ENCODE measurements around the gene STIP1.

The STIP1 gene

GRCh38 chr11:64204080-64204440 is 18.1 kb downstream of the STIP1 start:
- Histone ChIP-seq H3K9me3 (ENCODE audit: insufficient read depth, low read depth, low read length) (no peaks in the 10 kb centered on the region), H3K36me3 (ENCODE audit: insufficient read depth, low read length) (peaks cover 84% of the 10 kb centered on the region), H3K4me3 (ENCODE audit: low read length) (no peak overlapping the region), H3K9ac (ENCODE audit: low read depth, low read length) (no peak overlapping the region), H3K27ac (ENCODE audit: low read depth, low read length) (no peak overlapping the region), H3K27me3 (ENCODE audit: insufficient read depth, low read length) (no peaks in the 10 kb centered on the region), H3K4me1 (ENCODE audit: insufficient read depth, low read length) (no peaks in the 10 kb centered on the region)
- whole genome bisulfite sequencing = 96% methylated on average over 14 of the region's 16 CpGs

GRCh38 chr11:64204464-64204989 is 18.6 kb downstream of the STIP1 start:
- Histone ChIP-seq H3K4me1 (ENCODE audit: insufficient read depth, low read length) (no peaks in the 10 kb centered on the region), H3K27ac (ENCODE audit: low read depth, low read length) (no peak overlapping the region), H3K9ac (ENCODE audit: low read depth, low read length) (no peak overlapping the region), H3K27me3 (ENCODE audit: insufficient read depth, low read length) (no peaks in the 10 kb centered on the region), H3K36me3 (ENCODE audit: insufficient read depth, low read length) (peaks cover 81% of the 10 kb centered on the region), H3K9me3 (ENCODE audit: insufficient read depth, low read depth, low read length) (no peaks in the 10 kb centered on the region), H3K4me3 (ENCODE audit: low read length) (no peak overlapping the region)
- 87% methylated on average over 7 of the region's 7 CpGs for WGBS

GRCh38 chr11:64206457-64207255 is 20.7 kb downstream of the STIP1 start, which contains the start of gene FERMT3:
FERMT3 (plus strand) TSS chr11:64206721; CDS start chr11:64207365, 644 bp downstream.
- Histone ChIP-seq H3K9ac (ENCODE audit: low read depth, low read length) (no peak within 1 kb of the TSS; the same call in 1 of the 2 replicates), H3K9me3 (ENCODE audit: insufficient read depth, low read depth, low read length) (no peaks in the 10 kb centered on the region), H3K27me3 (ENCODE audit: insufficient read depth, low read length) (no peaks in the 10 kb centered on the region), H3K4me1 (ENCODE audit: insufficient read depth, low read length) (no peaks in the 10 kb centered on the region), H3K27ac (ENCODE audit: low read depth, low read length) (peak within 1 kb of the TSS; percentile 33; the same call in 1 of the 2 replicates), H3K36me3 (ENCODE audit: insufficient read depth, low read length) (peaks cover 64% of the 10 kb centered on the region), H3K4me3 (ENCODE audit: low read length) (no peak within 1 kb of the TSS)
- WGBS = 93% methylated on average over 27 of the region's 27 CpGs

- WGBS = 85% methylated on average over 30 of the region's 30 CpGs
- no peaks in the 10 kb centered on the region for H3K4me1 ChIP-seq (ENCODE audit: insufficient read depth, low read length)
- H3K9me3 ChIP-seq (ENCODE audit: insufficient read depth, low read depth, low read length) = no peaks in the 10 kb centered on the region
- H3K4me3 ChIP-seq (ENCODE audit: low read length) = no peak overlapping the region
- H3K36me3 ChIP-seq (ENCODE audit: insufficient read depth, low read length) = peaks cover 57% of the 10 kb centered on the region
- peak overlapping the region; percentile 33; the same call in 1 of the 2 replicates for H3K27ac ChIP-seq (ENCODE audit: low read depth, low read length)
- H3K27me3 ChIP-seq (ENCODE audit: insufficient read depth, low read length) = no peaks in the 10 kb centered on the region
- no peak overlapping the region for H3K9ac ChIP-seq (ENCODE audit: low read depth, low read length)
Measured at GRCh38 chr11:64207256-64208085, 21.5 kb downstream of the STIP1 start.

- Histone ChIP-seq H3K4me3 (ENCODE audit: low read length) (no peak overlapping the region), H3K9me3 (ENCODE audit: insufficient read depth, low read depth, low read length) (no peaks in the 10 kb centered on the region), H3K27me3 (ENCODE audit: insufficient read depth, low read length) (no peaks in the 10 kb centered on the region), H3K9ac (ENCODE audit: low read depth, low read length) (no peak overlapping the region), H3K36me3 (ENCODE audit: insufficient read depth, low read length) (peaks cover 49% of the 10 kb centered on the region), H3K4me1 (ENCODE audit: insufficient read depth, low read length) (no peaks in the 10 kb centered on the region), H3K27ac (ENCODE audit: low read depth, low read length) (no peak overlapping the region)
- WGBS = 94% methylated on average over 23 of the region's 23 CpGs
Measured at GRCh38 chr11:64208086-64208795, 22.3 kb downstream of the STIP1 start.

GRCh38 chr11:64208796-64209562 is 23.0 kb downstream of the STIP1 start:
- no peaks in the 10 kb centered on the region for H3K4me1 ChIP-seq (ENCODE audit: insufficient read depth, low read length)
- H3K36me3 ChIP-seq (ENCODE audit: insufficient read depth, low read length) = peaks cover 42% of the 10 kb centered on the region
- no peak overlapping the region; the same call in 1 of the 2 replicates for H3K27ac ChIP-seq (ENCODE audit: low read depth, low read length)
- no peak overlapping the region for H3K4me3 ChIP-seq (ENCODE audit: low read length)
- no peak overlapping the region for H3K9ac ChIP-seq (ENCODE audit: low read depth, low read length)
- H3K9me3 ChIP-seq (ENCODE audit: insufficient read depth, low read depth, low read length) = no peaks in the 10 kb centered on the region
- H3K27me3 ChIP-seq (ENCODE audit: insufficient read depth, low read length) = no peaks in the 10 kb centered on the region
- 90% methylated on average over 18 of the region's 18 CpGs for WGBS

- no peak overlapping the region for H3K27ac ChIP-seq (ENCODE audit: low read depth, low read length)
- 87% methylated on average over 8 of the region's 8 CpGs for WGBS
- peaks cover 36% of the 10 kb centered on the region for H3K36me3 ChIP-seq (ENCODE audit: insufficient read depth, low read length)
- H3K4me1 ChIP-seq (ENCODE audit: insufficient read depth, low read length) = no peaks in the 10 kb centered on the region
- no peak overlapping the region for H3K4me3 ChIP-seq (ENCODE audit: low read length)
- no peak overlapping the region for H3K9ac ChIP-seq (ENCODE audit: low read depth, low read length)
- no peaks in the 10 kb centered on the region for H3K27me3 ChIP-seq (ENCODE audit: insufficient read depth, low read length)
- no peaks in the 10 kb centered on the region for H3K9me3 ChIP-seq (ENCODE audit: insufficient read depth, low read depth, low read length)
Measured at GRCh38 chr11:64209563-64209843, 23.5 kb downstream of the STIP1 start.

- 95% methylated on average over 24 of the region's 24 CpGs for WGBS
- Histone ChIP-seq H3K27me3 (ENCODE audit: insufficient read depth, low read length) (no peaks in the 10 kb centered on the region), H3K4me3 (ENCODE audit: low read length) (no peak overlapping the region), H3K9ac (ENCODE audit: low read depth, low read length) (no peak overlapping the region), H3K4me1 (ENCODE audit: insufficient read depth, low read length) (no peaks in the 10 kb centered on the region), H3K9me3 (ENCODE audit: insufficient read depth, low read depth, low read length) (no peaks in the 10 kb centered on the region), H3K27ac (ENCODE audit: low read depth, low read length) (no peak overlapping the region), H3K36me3 (ENCODE audit: insufficient read depth, low read length) (peaks cover 29% of the 10 kb centered on the region)
Measured at GRCh38 chr11:64210301-64211020, 24.5 kb downstream of the STIP1 start.

- Histone ChIP-seq H3K4me1 (ENCODE audit: insufficient read depth, low read length) (no peaks in the 10 kb centered on the region), H3K9ac (ENCODE audit: low read depth, low read length) (no peak overlapping the region), H3K27me3 (ENCODE audit: insufficient read depth, low read length) (no peaks in the 10 kb centered on the region), H3K9me3 (ENCODE audit: insufficient read depth, low read depth, low read length) (no peaks in the 10 kb centered on the region), H3K27ac (ENCODE audit: low read depth, low read length) (no peak overlapping the region), H3K36me3 (ENCODE audit: insufficient read depth, low read length) (peaks cover 20% of the 10 kb centered on the region), H3K4me3 (ENCODE audit: low read length) (no peak overlapping the region)
- 93% methylated on average over 30 of the region's 30 CpGs for WGBS
Measured at GRCh38 chr11:64211181-64211872, 25.4 kb downstream of the STIP1 start.

Data from HUES64 (cell line).